Panc1 (cell line): ENCODE measurements around the gene GALNT16.

Experiments
- CTCF ChIP-seq: fragments of 450-650 bp; IDR thresholded peaks from 2 replicates; pipeline ENCODE4 v1.5.1; 2017; ENCODE audit warnings: mild to moderate bottlenecking
- POLR2AphosphoS5 ChIP-seq: IDR thresholded peaks from 2 replicates; pipeline ENCODE4 v1.6.1; 2012; ENCODE audit warnings: mild to moderate bottlenecking, low read depth, low read length, moderate library complexity
- SIN3A ChIP-seq: IDR thresholded peaks from 2 replicates; pipeline ENCODE4 v1.6.1; 2012; ENCODE audit warnings: low read depth, mild to moderate bottlenecking, low read length, moderate library complexity, borderline replicate concordance; ENCODE audit not compliant: insufficient read depth
- TCF7L2 ChIP-seq: IDR thresholded peaks from 2 replicates; pipeline ENCODE4 v1.6.1; 2011; ENCODE audit warnings: mild to moderate bottlenecking, low read depth, low read length, inconsistent platforms
- TF ChIP-seq, protein P1 (sequence below), 2 experiments: IDR thresholded peaks; 2 replicates each; pipeline ENCODE4 v1.6.1; 2011 to 2012; ENCODE audit warnings: low read depth in 2 of 2, control low read depth in 1 of 2, low read length in 1 of 2, mild to moderate bottlenecking in 1 of 2, moderate library complexity in 1 of 2; ENCODE audit not compliant: insufficient read depth in 1 of 2

DNA sequence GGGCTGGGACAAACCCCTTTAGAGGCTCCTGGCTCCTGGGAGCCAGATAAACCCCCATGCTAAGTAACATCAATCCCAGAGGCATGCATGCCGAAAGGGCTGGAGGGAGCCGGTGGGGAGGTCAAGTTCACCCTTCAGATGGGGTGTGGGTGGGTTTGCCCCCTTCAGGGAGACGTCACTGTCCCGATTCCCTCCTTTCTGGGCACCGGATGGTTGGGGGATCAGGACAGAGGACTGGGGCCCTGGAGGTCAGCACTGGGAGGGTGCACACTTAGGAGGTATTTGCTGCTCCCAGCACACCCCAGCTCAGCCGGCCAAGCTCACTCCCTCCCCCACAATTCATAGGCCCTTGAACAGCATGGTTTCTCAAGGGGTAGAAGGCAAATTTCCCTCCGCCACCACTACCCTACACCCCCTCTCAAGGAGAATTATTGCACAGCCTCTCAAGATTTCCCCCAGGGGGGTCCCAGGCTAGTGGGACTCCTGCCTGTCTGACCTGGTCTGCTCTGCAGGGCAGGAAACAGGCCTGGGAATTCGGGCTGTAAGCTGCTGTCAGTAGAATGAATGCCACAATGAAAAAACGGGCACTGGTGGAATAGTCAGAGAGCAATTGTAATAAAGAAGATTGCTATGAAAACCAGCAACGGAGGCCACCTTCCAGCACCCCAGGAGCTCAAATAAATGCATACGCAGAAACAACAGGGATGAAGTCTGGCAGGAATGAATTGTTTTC, 63.5 kb downstream of the GALNT16 start:
- no peak for TF ChIP-seq POLR2AphosphoS5
- no peak for TF ChIP-seq CTCF
- no peak for TF ChIP-seq SIN3A
- TF ChIP-seq TCF7L2, result no peak
- TF ChIP-seq, protein P1, sequence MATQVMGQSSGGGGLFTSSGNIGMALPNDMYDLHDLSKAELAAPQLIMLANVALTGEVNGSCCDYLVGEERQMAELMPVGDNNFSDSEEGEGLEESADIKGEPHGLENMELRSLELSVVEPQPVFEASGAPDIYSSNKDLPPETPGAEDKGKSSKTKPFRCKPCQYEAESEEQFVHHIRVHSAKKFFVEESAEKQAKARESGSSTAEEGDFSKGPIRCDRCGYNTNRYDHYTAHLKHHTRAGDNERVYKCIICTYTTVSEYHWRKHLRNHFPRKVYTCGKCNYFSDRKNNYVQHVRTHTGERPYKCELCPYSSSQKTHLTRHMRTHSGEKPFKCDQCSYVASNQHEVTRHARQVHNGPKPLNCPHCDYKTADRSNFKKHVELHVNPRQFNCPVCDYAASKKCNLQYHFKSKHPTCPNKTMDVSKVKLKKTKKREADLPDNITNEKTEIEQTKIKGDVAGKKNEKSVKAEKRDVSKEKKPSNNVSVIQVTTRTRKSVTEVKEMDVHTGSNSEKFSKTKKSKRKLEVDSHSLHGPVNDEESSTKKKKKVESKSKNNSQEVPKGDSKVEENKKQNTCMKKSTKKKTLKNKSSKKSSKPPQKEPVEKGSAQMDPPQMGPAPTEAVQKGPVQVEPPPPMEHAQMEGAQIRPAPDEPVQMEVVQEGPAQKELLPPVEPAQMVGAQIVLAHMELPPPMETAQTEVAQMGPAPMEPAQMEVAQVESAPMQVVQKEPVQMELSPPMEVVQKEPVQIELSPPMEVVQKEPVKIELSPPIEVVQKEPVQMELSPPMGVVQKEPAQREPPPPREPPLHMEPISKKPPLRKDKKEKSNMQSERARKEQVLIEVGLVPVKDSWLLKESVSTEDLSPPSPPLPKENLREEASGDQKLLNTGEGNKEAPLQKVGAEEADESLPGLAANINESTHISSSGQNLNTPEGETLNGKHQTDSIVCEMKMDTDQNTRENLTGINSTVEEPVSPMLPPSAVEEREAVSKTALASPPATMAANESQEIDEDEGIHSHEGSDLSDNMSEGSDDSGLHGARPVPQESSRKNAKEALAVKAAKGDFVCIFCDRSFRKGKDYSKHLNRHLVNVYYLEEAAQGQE (IDR thresholded peaks at IDR 0.05; ENCODE audit: insufficient read depth in 1 of 2, low read depth in 2 of 2, low read length in 1 of 2), result no peak
